ENCODE results near the gene CA10. TPM values are rescaled to one million over a fixed set of nuclear protein-coding genes. Genes with fewer than 3 reads are reported as not detected.

Gene CA10
- polyA plus RNA-seq, 1 donor (not counting 4 experiments of a cell fraction or from before 2014, with no cell fraction given), result 2.9 TPM

- no peak for FAIRE-seq
- dilution Hi-C loops (cut with MboI; ENCODE audit: extremely low pct_ligation_motif_present, low sequenced_read_pairs), result no loop called here
- TF ChIP-seq CTCF (optimal IDR thresholded peaks at IDR 0.05 in 1 of 3, IDR thresholded peaks at IDR 0.05 in 1 of 3, conservative IDR thresholded peaks at IDR 0.05 in 1 of 3; ENCODE audit: extremely low read depth in 1 of 3, insufficient read depth in 2 of 3, low read length in 3 of 3) (no peak), EZH2 (IDR thresholded peaks at IDR 0.05; ENCODE audit: low read length) (no peak)
- no peak overlapping the region for H3K9ac ChIP-seq (ENCODE audit: control insufficient read depth, extremely low read depth, insufficient read depth, low read length)
- no peaks in the 10 kb centered on the region for H3K27me3 ChIP-seq (ENCODE audit: control insufficient read depth, extremely low read depth, insufficient read depth, low read length)
- no peak for DNase-seq (ENCODE audit: low read depth, low spot score)
- H4K20me1 ChIP-seq (ENCODE audit: control insufficient read depth, extremely low read depth, insufficient read depth, low read length), result no peaks in the 10 kb centered on the region
- H3K79me2 ChIP-seq (ENCODE audit: control insufficient read depth, insufficient read depth, low read length), result no peaks in the 10 kb centered on the region
- no peak overlapping the region for H3K4me3 ChIP-seq (ENCODE audit: control insufficient read depth in 2 of 3, extremely low read depth in 1 of 3, insufficient read depth in 2 of 3, low read depth in 1 of 3, low read length in 3 of 3)
- no peaks in the 10 kb centered on the region for H3K36me3 ChIP-seq (ENCODE audit: control insufficient read depth in 2 of 2, extremely low read depth in 1 of 2, insufficient read depth in 2 of 2, low read length in 2 of 2)
- no peaks in the 10 kb centered on the region for H3K4me1 ChIP-seq (ENCODE audit: control insufficient read depth, extremely low read depth, insufficient read depth, low read length)
- no peak overlapping the region for H3K4me2 ChIP-seq (ENCODE audit: control insufficient read depth, extremely low read depth, insufficient read depth, low read depth, low read length)
- H3K27ac ChIP-seq (ENCODE audit: control insufficient read depth, insufficient read depth, low read length), result no peak overlapping the region
- H3K9me3 ChIP-seq (ENCODE audit: control insufficient read depth, low read depth, low read length), result no peaks in the 10 kb centered on the region
- no peaks in the 10 kb centered on the region for H3K9me1 ChIP-seq (ENCODE audit: control insufficient read depth, extremely low read depth, insufficient read depth, low read length)
- no peak overlapping the region for H2AFZ ChIP-seq (ENCODE audit: control insufficient read depth, low read length)
Observed at GRCh38 chr17:51765282-51766135, 393.0 kb downstream of the CA10 start.

GRCh38 chr17:51764387-51764971 is 394.0 kb downstream of the CA10 start:
- H3K27ac ChIP-seq (ENCODE audit: control insufficient read depth, insufficient read depth, low read length), result no peak overlapping the region
- no peak for TF ChIP-seq EZH2 (IDR thresholded peaks at IDR 0.05; ENCODE audit: low read length)
- TF ChIP-seq CTCF (optimal IDR thresholded peaks at IDR 0.05 in 1 of 3, IDR thresholded peaks at IDR 0.05 in 1 of 3, conservative IDR thresholded peaks at IDR 0.05 in 1 of 3; ENCODE audit: extremely low read depth in 1 of 3, insufficient read depth in 2 of 3, low read length in 3 of 3), result peak; percentile 88 to 95 (median 94)
- H3K79me2 ChIP-seq (ENCODE audit: control insufficient read depth, insufficient read depth, low read length), result no peaks in the 10 kb centered on the region
- no peaks in the 10 kb centered on the region for H3K36me3 ChIP-seq (ENCODE audit: control insufficient read depth in 2 of 2, extremely low read depth in 1 of 2, insufficient read depth in 2 of 2, low read length in 2 of 2)
- H3K4me2 ChIP-seq (ENCODE audit: control insufficient read depth, extremely low read depth, insufficient read depth, low read depth, low read length), result no peak overlapping the region
- H4K20me1 ChIP-seq (ENCODE audit: control insufficient read depth, extremely low read depth, insufficient read depth, low read length), result no peaks in the 10 kb centered on the region
- no peak overlapping the region for H2AFZ ChIP-seq (ENCODE audit: control insufficient read depth, low read length)
- H3K9me1 ChIP-seq (ENCODE audit: control insufficient read depth, extremely low read depth, insufficient read depth, low read length), result no peaks in the 10 kb centered on the region
- no peak overlapping the region for H3K4me3 ChIP-seq (ENCODE audit: control insufficient read depth in 2 of 3, extremely low read depth in 1 of 3, insufficient read depth in 2 of 3, low read depth in 1 of 3, low read length in 3 of 3)
- H3K9ac ChIP-seq (ENCODE audit: control insufficient read depth, extremely low read depth, insufficient read depth, low read length), result no peak overlapping the region
- DNase-seq (ENCODE audit: low read depth, low spot score) (peak; percentile 30), FAIRE-seq (peak; percentile 94)
- dilution Hi-C loops (cut with MboI; ENCODE audit: extremely low pct_ligation_motif_present, low sequenced_read_pairs), result no loop called here
- no peaks in the 10 kb centered on the region for H3K4me1 ChIP-seq (ENCODE audit: control insufficient read depth, extremely low read depth, insufficient read depth, low read length)
- no peaks in the 10 kb centered on the region for H3K27me3 ChIP-seq (ENCODE audit: control insufficient read depth, extremely low read depth, insufficient read depth, low read length)
- H3K9me3 ChIP-seq (ENCODE audit: control insufficient read depth, low read depth, low read length), result no peaks in the 10 kb centered on the region

All from keratinocyte (primary cell).